HEK293T (cell line): Measurements from ENCODE around the gene OR2C3.

ENCODE experiments used
- CTCF ChIA-PET: fragments of 350-600 bp; formaldehyde crosslinking; extraction: SDS; loops from one replicate; lab custom pipeline; 2021; ENCODE audit warnings: antibody characterized with exemption, inconsistent platforms; lab: Yijun Ruan, JAX
- POLR2A ChIA-PET: fragments of 350-600 bp; formaldehyde crosslinking; extraction: SDS; loops from one replicate; lab custom pipeline; 2020; ENCODE audit warnings: antibody characterized with exemption, inconsistent platforms; lab: Yijun Ruan, JAX
- DNase-seq: peaks from one replicate; pipeline ENCODE4 v3.0.0; 2012; ENCODE audit warnings: mixed read lengths; ENCODE audit errors: extremely low spot score
- ARNT ChIP-seq: fragments of 450-650 bp; IDR thresholded peaks from 2 replicates; pipeline ENCODE4 v1.6.1; 2017; ENCODE audit warnings: mild to moderate bottlenecking
- BHLHE40 ChIP-seq: fragments of 450-650 bp; IDR thresholded peaks from 2 replicates; pipeline ENCODE4 v1.6.1; 2016; ENCODE audit warnings: mild to moderate bottlenecking, moderate library complexity, borderline replicate concordance
- CTBP1 ChIP-seq: fragments of 450-650 bp; IDR thresholded peaks from 2 replicates; pipeline ENCODE4 v1.6.1; 2016; ENCODE audit warnings: borderline replicate concordance
- ELF4 ChIP-seq: fragments of 450-650 bp; IDR thresholded peaks from 2 replicates; pipeline ENCODE4 v1.6.1; 2017; ENCODE audit warnings: antibody characterized with exemption
- FOXA1 ChIP-seq: fragments of 450-650 bp; IDR thresholded peaks from 2 replicates; pipeline ENCODE4 v1.6.1; 2016; ENCODE audit warnings: mild to moderate bottlenecking
- FOXK2 ChIP-seq: fragments of 450-650 bp; IDR thresholded peaks from 2 replicates; pipeline ENCODE4 v1.6.1; 2016; ENCODE audit warnings: mild to moderate bottlenecking
- FOXM1 ChIP-seq: fragments of 450-650 bp; IDR thresholded peaks from 2 replicates; pipeline ENCODE4 v1.6.1; 2017; ENCODE audit warnings: mild to moderate bottlenecking, borderline replicate concordance
- HDGF ChIP-seq: fragments of 450-650 bp; IDR thresholded peaks from 2 replicates; pipeline ENCODE4 v1.6.1; 2017; ENCODE audit warnings: antibody characterized with exemption, borderline replicate concordance
- L3MBTL2 ChIP-seq: fragments of 450-650 bp; conservative IDR thresholded peaks from 2 replicates; pipeline ENCODE4 v1.6.1; 2016; ENCODE audit warnings: mild to moderate bottlenecking
- LEF1 ChIP-seq: fragments of 450-650 bp; IDR thresholded peaks from 2 replicates; pipeline ENCODE4 v1.6.1; 2017; ENCODE audit warnings: mild to moderate bottlenecking, borderline replicate concordance
- NFRKB ChIP-seq: fragments of 450-650 bp; IDR thresholded peaks from 2 replicates; pipeline ENCODE4 v1.6.1; 2016; ENCODE audit warnings: mild to moderate bottlenecking, moderate library complexity
- PKNOX1 ChIP-seq: fragments of 450-650 bp; IDR thresholded peaks from 2 replicates; pipeline ENCODE4 v1.6.1; 2016
- SP1 ChIP-seq: fragments of 450-650 bp; IDR thresholded peaks from 2 replicates; pipeline ENCODE4 v1.6.1; 2017
- SUZ12 ChIP-seq: fragments of 450-650 bp; IDR thresholded peaks from 2 replicates; pipeline ENCODE4 v1.6.1; 2016; ENCODE audit warnings: mild to moderate bottlenecking
- TARDBP ChIP-seq: fragments of 450-650 bp; IDR thresholded peaks from 2 replicates; pipeline ENCODE4 v1.6.1; 2016
- ZNF384 ChIP-seq: fragments of 450-650 bp; IDR thresholded peaks from 2 replicates; pipeline ENCODE4 v1.6.1; 2016

The OR2C3 gene

GRCh38 chr1:247517795-247518612, 18.2 kb downstream of the OR2C3 start:
- CTCF ChIA-PET, result no interaction called here
- DNase-seq, result no peak
- no peak for TF ChIP-seq CTBP1
- no peak for TF ChIP-seq FOXM1
- TF ChIP-seq NFRKB, result no peak
- no peak for TF ChIP-seq PKNOX1
- no peak for TF ChIP-seq LEF1
- TF ChIP-seq TARDBP, result no peak
- TF ChIP-seq ARNT, result no peak
- no peak for TF ChIP-seq HDGF
- POLR2A ChIA-PET, result no interaction called here

- no peak for DNase-seq
- no peak for TF ChIP-seq TARDBP
- no peak for TF ChIP-seq BHLHE40
- TF ChIP-seq PKNOX1, result no peak
- ChIA-PET CTCF (no interaction called here), POLR2A (no interaction called here)
These were observed 29.4 kb downstream of the OR2C3 start for GRCh38 chr1:247506831-247507230.

GRCh38 chr1:247500865-247501264, 35.4 kb downstream of the OR2C3 start:
- DNase-seq, result no peak
- CTCF ChIA-PET, result no interaction called here
- POLR2A ChIA-PET, result no interaction called here
- TF ChIP-seq PKNOX1 (no peak), L3MBTL2 (no peak), FOXK2 (no peak), LEF1 (no peak), ZNF384 (no peak), CTBP1 (no peak), SP1 (no peak)

- TF ChIP-seq BHLHE40 (no peak), PKNOX1 (no peak), L3MBTL2 (no peak), ZNF384 (no peak), LEF1 (no peak), SUZ12 (no peak), HDGF (no peak), NFRKB (no peak), SP1 (no peak)
- POLR2A ChIA-PET, result no interaction called here
- DNase-seq, result no peak
- CTCF ChIA-PET, result no interaction called here
These were observed 39.5 kb downstream of the OR2C3 start for GRCh38 chr1:247496581-247497285.

GRCh38 chr1:247494767-247495166, 41.5 kb downstream of the OR2C3 start:
- POLR2A ChIA-PET, result no interaction called here
- TF ChIP-seq FOXK2 (no peak), L3MBTL2 (no peak), BHLHE40 (no peak), SUZ12 (no peak), CTBP1 (no peak), PKNOX1 (no peak), FOXM1 (no peak)
- DNase-seq, result no peak
- CTCF ChIA-PET, result no interaction called here

GRCh38 chr1:247493106-247493505, 43.1 kb downstream of the OR2C3 start:
- CTCF ChIA-PET, result no interaction called here
- POLR2A ChIA-PET, result no interaction called here
- no peak for DNase-seq
- TF ChIP-seq HDGF, result no peak
- no peak for TF ChIP-seq PKNOX1
- no peak for TF ChIP-seq SUZ12
- TF ChIP-seq SP1, result no peak
- no peak for TF ChIP-seq BHLHE40
- TF ChIP-seq NFRKB, result no peak
- TF ChIP-seq ARNT, result no peak
- no peak for TF ChIP-seq LEF1
- TF ChIP-seq CTBP1, result no peak
- TF ChIP-seq TARDBP, result no peak
- no peak for TF ChIP-seq FOXM1
- no peak for TF ChIP-seq FOXA1
- no peak for TF ChIP-seq FOXK2
- TF ChIP-seq ELF4, result no peak
- TF ChIP-seq ZNF384, result no peak
- TF ChIP-seq L3MBTL2, result no peak
